NCI-H1092 (cell line): ENCODE data around the gene CTDP1.
"Not testable (repeated sequence)": the region's sequence is repeated elsewhere in the genome, so short reads cannot be mapped to it uniquely, and the experiment has no call there.

ENCODE experiments used
- DNase-seq: peaks from one replicate; lab custom pipeline; 2025; lab: John Stamatoyannopoulos, UW

CTDP1 gene

GRCh38 chr18:79740521-79741361 lies 61.1 kb downstream of the CTDP1 start:
- DNase-seq, result no peak

- no peak for DNase-seq
Observed at GRCh38 chr18:79741362-79741700, 61.7 kb downstream of the CTDP1 start.

GRCh38 chr18:79742076-79742475 lies 62.5 kb downstream of the CTDP1 start:
- no peak for DNase-seq

- DNase-seq, result no peak
Observed at GRCh38 chr18:79744625-79745024, 65.0 kb downstream of the CTDP1 start.

- no peak for DNase-seq
Observed at GRCh38 chr18:79746730-79747129, 67.1 kb downstream of the CTDP1 start.

GRCh38 chr18:79747156-79747845 lies 67.7 kb downstream of the CTDP1 start:
- DNase-seq, result no peak

GRCh38 chr18:79748321-79749180 lies 68.9 kb downstream of the CTDP1 start:
- no peak for DNase-seq

GRCh38 chr18:79749251-79750191 lies 69.9 kb downstream of the CTDP1 start:
- no peak for DNase-seq

- no peak for DNase-seq
Observed at GRCh38 chr18:79750980-79751571, 71.5 kb downstream of the CTDP1 start.

GRCh38 chr18:79751918-79752578 lies 72.4 kb downstream of the CTDP1 start:
- DNase-seq, result not testable (repeated sequence)

GRCh38 chr18:79752946-79753345 lies 73.3 kb downstream of the CTDP1 start:
- DNase-seq, result not testable (repeated sequence)

GRCh38 chr18:79753391-79753851 lies 73.8 kb downstream of the CTDP1 start:
- no peak for DNase-seq

- no peak for DNase-seq
Observed at GRCh38 chr18:79754022-79754761, 74.6 kb downstream of the CTDP1 start.

GRCh38 chr18:79754831-79755351 lies 75.3 kb downstream of the CTDP1 start:
- no peak for DNase-seq

GRCh38 chr18:79755496-79756142 lies 76.0 kb downstream of the CTDP1 start:
- no peak for DNase-seq

- DNase-seq, result no peak
Observed at GRCh38 chr18:79756143-79756500, 76.5 kb downstream of the CTDP1 start.

GRCh38 chr18:79756826-79757225 lies 77.2 kb downstream of the CTDP1 start:
- DNase-seq, result no peak

GRCh38 chr18:79760348-79760747 lies 80.7 kb downstream of the CTDP1 start:
- no peak for DNase-seq

- DNase-seq, result no peak
Observed at GRCh38 chr18:79760881-79761280, 81.3 kb downstream of the CTDP1 start.
